ENCODE results near the gene VPS45.
"Not testable (repeated sequence)": the region's sequence is repeated elsewhere in the genome, so short reads cannot be mapped to it uniquely, and the experiment has no call there.

Gene VPS45

GRCh38 chr1:150024156-150024555 lies 43.4 kb upstream of the VPS45 start:
- Histone ChIP-seq H3K27me3 (ENCODE audit: insufficient read depth, low read depth, severe bottlenecking) (no peaks in the 10 kb centered on the region), H3K27ac (no peak overlapping the region; the same call in 1 of the 2 replicates), H3K4me3 (ENCODE audit: low read depth, low read length) (no peak overlapping the region), H3K36me3 (no peaks in the 10 kb centered on the region), H3K9me3 (ENCODE audit: severe bottlenecking) (no peaks in the 10 kb centered on the region)
- peak; percentile 64 for DNase-seq
- no peak for TF ChIP-seq CTCF (IDR thresholded peaks at IDR 0.05; ENCODE audit: low read depth, low read length)

- Histone ChIP-seq H3K4me3 (ENCODE audit: low read depth, low read length) (no peak overlapping the region), H3K9me3 (ENCODE audit: severe bottlenecking) (no peaks in the 10 kb centered on the region), H3K27me3 (ENCODE audit: insufficient read depth, low read depth, severe bottlenecking) (no peaks in the 10 kb centered on the region), H3K27ac (no peak overlapping the region), H3K36me3 (no peaks in the 10 kb centered on the region)
- no peak for TF ChIP-seq CTCF (IDR thresholded peaks at IDR 0.05; ENCODE audit: low read depth, low read length)
- DNase-seq = no peak
Observed at GRCh38 chr1:150028322-150028721, 39.3 kb upstream of the VPS45 start.

GRCh38 chr1:150034336-150034735 lies 33.2 kb upstream of the VPS45 start:
- Histone ChIP-seq H3K9me3 (ENCODE audit: severe bottlenecking) (peaks cover 3% of the 10 kb centered on the region), H3K27me3 (ENCODE audit: insufficient read depth, low read depth, severe bottlenecking) (no peaks in the 10 kb centered on the region), H3K27ac (no peak overlapping the region), H3K4me3 (ENCODE audit: low read depth, low read length) (no peak overlapping the region), H3K36me3 (no peaks in the 10 kb centered on the region)
- no peak for DNase-seq
- TF ChIP-seq CTCF (IDR thresholded peaks at IDR 0.05; ENCODE audit: low read depth, low read length) = no peak

- TF ChIP-seq CTCF (IDR thresholded peaks at IDR 0.05; ENCODE audit: low read depth, low read length) = no peak
- H3K9me3 ChIP-seq (ENCODE audit: severe bottlenecking) = no peaks in the 10 kb centered on the region
- no peak for DNase-seq
- H3K4me3 ChIP-seq (ENCODE audit: low read depth, low read length) = no peak overlapping the region
- no peaks in the 10 kb centered on the region for H3K36me3 ChIP-seq
- H3K27me3 ChIP-seq (ENCODE audit: insufficient read depth, low read depth, severe bottlenecking) = no peaks in the 10 kb centered on the region
- no peak overlapping the region for H3K27ac ChIP-seq
Observed at GRCh38 chr1:150049926-150050325, 17.6 kb upstream of the VPS45 start.

GRCh38 chr1:150051089-150051373 lies 16.5 kb upstream of the VPS45 start:
- H3K27me3 ChIP-seq (ENCODE audit: insufficient read depth, low read depth, severe bottlenecking) = no peaks in the 10 kb centered on the region
- no peak overlapping the region for H3K4me3 ChIP-seq (ENCODE audit: low read depth, low read length)
- H3K27ac ChIP-seq = no peak overlapping the region
- no peaks in the 10 kb centered on the region for H3K36me3 ChIP-seq
- no peak for TF ChIP-seq CTCF (IDR thresholded peaks at IDR 0.05; ENCODE audit: low read depth, low read length)
- DNase-seq = no peak
- no peaks in the 10 kb centered on the region for H3K9me3 ChIP-seq (ENCODE audit: severe bottlenecking)

GRCh38 chr1:150051905-150052412 lies 15.6 kb upstream of the VPS45 start:
- H3K9me3 ChIP-seq (ENCODE audit: severe bottlenecking) = not testable (repeated sequence)

More at GRCh38 chr1:150051905-150052412, 15.6 kb upstream of the VPS45 start:
- not testable (repeated sequence) for H3K4me3 ChIP-seq (ENCODE audit: low read depth, low read length); DNase-seq; H3K27me3 ChIP-seq (ENCODE audit: insufficient read depth, low read depth, severe bottlenecking); H3K36me3 ChIP-seq; H3K27ac ChIP-seq

Measured in WERI-Rb-1 (cell line).